HG02973 (cell line): ENCODE data around the gene PCK2.

Experiments
- ATAC-seq: cut with Tn5 transposase; IDR thresholded peaks from one replicate; pipeline ENCODE4 v1.9.1; 2021; ENCODE audit warnings: moderate library complexity; ENCODE audit not compliant: unreplicated experiment

The PCK2 gene

GRCh38 chr14:24060984-24061913 lies 32.9 kb upstream of the PCK2 start:
- ATAC-seq: no peak

GRCh38 chr14:24062216-24062980 lies 31.7 kb upstream of the PCK2 start:
- no peak for ATAC-seq

- ATAC-seq: no peak
These were observed 30.8 kb upstream of the PCK2 start for GRCh38 chr14:24063263-24063836.

- no peak for ATAC-seq
These were observed 29.9 kb upstream of the PCK2 start for GRCh38 chr14:24064091-24064795.

- ATAC-seq: no peak
These were observed 29.3 kb upstream of the PCK2 start for GRCh38 chr14:24064856-24065255.

- no peak for ATAC-seq
These were observed 28.7 kb upstream of the PCK2 start for GRCh38 chr14:24065408-24065807.

- ATAC-seq: no peak
These were observed 27.5 kb upstream of the PCK2 start for GRCh38 chr14:24066496-24067132.

- no peak for ATAC-seq
These were observed 26.7 kb upstream of the PCK2 start for GRCh38 chr14:24067133-24068082.

- ATAC-seq: no peak
These were observed 25.2 kb upstream of the PCK2 start for GRCh38 chr14:24068711-24069410.

GRCh38 chr14:24069411-24069735 lies 24.7 kb upstream of the PCK2 start:
- ATAC-seq: no peak

GRCh38 chr14:24070285-24071143 lies 23.6 kb upstream of the PCK2 start:
- ATAC-seq: no peak

GRCh38 chr14:24071144-24071697 lies 22.9 kb upstream of the PCK2 start, which contains the start of gene CPNE6:
CPNE6 (plus strand) TSS chr14:24071562; CDS start chr14:24072937, 1,375 bp downstream.
- ATAC-seq: no peak

GRCh38 chr14:24071836-24072430 lies 22.2 kb upstream of the PCK2 start:
- no peak for ATAC-seq

GRCh38 chr14:24072436-24072835 lies 21.7 kb upstream of the PCK2 start:
- ATAC-seq: no peak

- ATAC-seq: no peak
These were observed 20.9 kb upstream of the PCK2 start for GRCh38 chr14:24072881-24073877.
